PC-9 (cell line): Measurements from ENCODE around the gene ABCB9.

Experiments used
- EZH2 ChIP-seq: fragments of 200-600 bp; sonication (generic); IDR thresholded peaks from 2 replicates; pipeline ENCODE4 v1.8.0; 2017; ENCODE audit warnings: antibody characterized with exemption, low read depth
- TF ChIP-seq, protein P1 (sequence below): fragments of 200-600 bp; sonication (generic); conservative IDR thresholded peaks from 2 replicates; pipeline ENCODE4 v1.6.1; 2017; ENCODE audit warnings: mixed run types, antibody characterized with exemption, mild to moderate bottlenecking, moderate library complexity

DNA sequence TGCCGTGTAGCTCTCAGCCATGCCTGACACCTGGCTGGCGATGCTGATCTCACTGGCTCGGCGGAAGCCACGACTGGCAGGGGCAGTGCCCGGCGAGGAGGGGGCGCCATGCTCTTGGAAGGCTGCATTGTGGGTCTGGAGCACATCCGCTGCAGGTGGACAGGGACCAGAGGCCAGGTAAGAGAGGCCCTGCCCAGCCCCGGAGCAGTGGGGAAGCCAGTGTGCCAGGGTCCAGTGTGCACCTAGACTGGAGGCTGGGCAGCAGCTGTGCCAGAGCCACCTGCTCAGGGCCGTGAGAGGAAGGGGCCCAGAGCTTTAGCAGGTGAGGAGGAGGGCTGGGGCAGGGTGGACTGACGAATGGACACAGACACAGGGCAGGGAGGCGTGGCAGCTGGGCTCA, 24.3 kb upstream of the ABCB9 start:
- TF ChIP-seq, protein P1, sequence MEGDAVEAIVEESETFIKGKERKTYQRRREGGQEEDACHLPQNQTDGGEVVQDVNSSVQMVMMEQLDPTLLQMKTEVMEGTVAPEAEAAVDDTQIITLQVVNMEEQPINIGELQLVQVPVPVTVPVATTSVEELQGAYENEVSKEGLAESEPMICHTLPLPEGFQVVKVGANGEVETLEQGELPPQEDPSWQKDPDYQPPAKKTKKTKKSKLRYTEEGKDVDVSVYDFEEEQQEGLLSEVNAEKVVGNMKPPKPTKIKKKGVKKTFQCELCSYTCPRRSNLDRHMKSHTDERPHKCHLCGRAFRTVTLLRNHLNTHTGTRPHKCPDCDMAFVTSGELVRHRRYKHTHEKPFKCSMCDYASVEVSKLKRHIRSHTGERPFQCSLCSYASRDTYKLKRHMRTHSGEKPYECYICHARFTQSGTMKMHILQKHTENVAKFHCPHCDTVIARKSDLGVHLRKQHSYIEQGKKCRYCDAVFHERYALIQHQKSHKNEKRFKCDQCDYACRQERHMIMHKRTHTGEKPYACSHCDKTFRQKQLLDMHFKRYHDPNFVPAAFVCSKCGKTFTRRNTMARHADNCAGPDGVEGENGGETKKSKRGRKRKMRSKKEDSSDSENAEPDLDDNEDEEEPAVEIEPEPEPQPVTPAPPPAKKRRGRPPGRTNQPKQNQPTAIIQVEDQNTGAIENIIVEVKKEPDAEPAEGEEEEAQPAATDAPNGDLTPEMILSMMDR = no peak
- TF ChIP-seq EZH2 = no peak
